Sigmoid colon (tissue), 4 donors: ENCODE measurements around the gene HDLBP.

Source experiments
- CTCF ChIP-seq, 4 experiments: fragments of 450-650 bp in 3 of 4; fragments of 200-600 bp in 1 of 4; IDR thresholded peaks; one replicate each; pipeline ENCODE4 v1.5.1; 2016 to 2019; ENCODE audit warnings: antibody characterized with exemption in 4 of 4, mild to moderate bottlenecking in 3 of 4, moderate library complexity in 2 of 4
- EP300 ChIP-seq, 4 donors: sonication (generic); formaldehyde crosslinking; IDR thresholded peaks; one replicate each; pipeline ENCODE4 v1.6.1; 2017; ENCODE audit warnings: antibody characterized with exemption in 4 of 4
- POLR2A ChIP-seq, 2 donors: fragments of 450-650 bp; IDR thresholded peaks; one replicate each; pipeline ENCODE4 v1.6.1; 2016; ENCODE audit warnings: antibody characterized with exemption in 2 of 2, mild to moderate bottlenecking in 2 of 2, moderate library complexity in 2 of 2

- no peak for TF ChIP-seq CTCF (IDR thresholded peaks at IDR 0.05)
- no peak for TF ChIP-seq POLR2A (IDR thresholded peaks at IDR 0.05)
- TF ChIP-seq EP300 (IDR thresholded peaks at IDR 0.05), result no peak
Measured at GRCh38 chr2:241261628-241262027, 53.8 kb downstream of the HDLBP start.
